Body of pancreas (tissue), 4 donors: ENCODE data around the gene SNAPC3. TPM values are rescaled to one million over a fixed set of nuclear protein-coding genes. Genes with fewer than 3 reads are reported as not detected.
A peak's percentile ranks its signal among the peaks of the same experiment; 100 is the strongest.

ENCODE experiments used
- ATAC-seq: fragments of 150-250 bp; one replicate; pipeline ENCODE4 v1.9.1; 2016
- DNase-seq, 4 donors: peaks; one replicate each; pipeline ENCODE4 v3.0.0-alpha.2; 2019
- H3K27ac ChIP-seq, 4 donors: fragments of 200-600 bp; sonication (generic); 1 replicate in 3 of 4; 2 replicates in 1 of 4; pipeline versions ENCODE4 v1.5.1 to v1.6.1; 2016 to 2019; ENCODE audit warnings: mild to moderate bottlenecking in 1 of 4, mixed read lengths in 1 of 4, moderate library complexity in 1 of 4
- H3K27me3 ChIP-seq, 2 donors: fragments of 200-600 bp; sonication (generic); one replicate each; pipeline ENCODE4 v1.6.0; 2016; ENCODE audit warnings: mild to moderate bottlenecking in 1 of 2
- H3K36me3 ChIP-seq, 2 donors: fragments of 200-600 bp; sonication (generic); replicated peaks in 1 of 2; 2 replicates each; pipeline ENCODE4 v1.5.1; 2016; ENCODE audit warnings: low read depth in 2 of 2; ENCODE audit not compliant: insufficient read depth in 1 of 2
- H3K4me1 ChIP-seq: fragments of 200-600 bp; sonication (generic); one replicate; pipeline ENCODE4 v1.6.0; 2016
- H3K4me3 ChIP-seq, 2 donors: fragments of 200-600 bp; sonication (generic); 1 replicate in 1 of 2; 2 replicates in 1 of 2; pipeline ENCODE4 v1.5.1; 2016 to 2019
- H3K9me3 ChIP-seq, 3 donors: fragments of 200-600 bp; sonication (generic); 1 replicate in 2 of 3; 2 replicates in 1 of 3; pipeline ENCODE4 v1.5.1; 2016
- POLR2A ChIP-seq, 3 donors: fragments of 450-650 bp; IDR thresholded peaks; one replicate each; pipeline ENCODE4 v1.6.1; 2016; ENCODE audit warnings: antibody characterized with exemption in 3 of 3, mild to moderate bottlenecking in 2 of 3
- WGBS, 2 donors: methylation state at CpG; one replicate each; pipeline ENCODE4 v1.1.5; 2017; 5-methylcytosine and 5-hydroxymethylcytosine counted together
- intact Hi-C: fragments of 100-400 bp; cut with DNase I; formaldehyde crosslinking; loops from one replicate; pipeline ENCODE4 v1.15.1; 2023
- total RNA-seq, 2 donors: library from RNA; depleted of rRNA; stranded (reverse); fragments of >200 nt; gene quantifications; one replicate each; pipeline ENCODE4 v1.1.0, GENCODE V29; 2016
- TF ChIP-seq, protein P1 (sequence below), 7 experiments: fragments of 450-650 bp in 4 of 7; fragments of 200-600 bp in 3 of 7; sonication (generic) in 3 of 7; IDR thresholded peaks; one replicate each; pipeline ENCODE4 v1.5.1; 2016 to 2019; ENCODE audit warnings: antibody characterized with exemption in 7 of 7

Gene SNAPC3
- total RNA-seq, 2 donors from 2014 or later = 21.8 to 31.6 TPM

DNA sequence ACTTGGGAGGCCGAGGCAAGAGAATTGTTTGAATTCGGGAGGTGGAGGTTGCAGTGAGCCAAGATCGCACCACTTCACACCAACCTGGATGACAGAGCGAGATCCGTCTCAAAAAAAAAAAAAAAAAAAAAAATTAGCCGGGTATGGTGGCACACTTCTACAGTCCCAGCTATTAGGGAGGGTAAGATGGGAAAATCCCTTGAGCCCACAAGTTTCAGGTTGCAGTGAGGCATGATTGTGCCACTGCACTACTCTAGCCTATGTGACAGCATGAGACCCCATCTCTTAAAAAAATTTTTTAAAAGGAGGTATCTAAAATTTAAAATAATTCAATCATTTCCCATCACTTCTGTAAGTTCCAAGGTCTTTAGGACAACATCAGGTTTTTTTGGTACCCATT is 62.1 kb downstream of the SNAPC3 start:
- TF ChIP-seq POLR2A (IDR thresholded peaks at IDR 0.05) = no peak
- TF ChIP-seq, protein P1, sequence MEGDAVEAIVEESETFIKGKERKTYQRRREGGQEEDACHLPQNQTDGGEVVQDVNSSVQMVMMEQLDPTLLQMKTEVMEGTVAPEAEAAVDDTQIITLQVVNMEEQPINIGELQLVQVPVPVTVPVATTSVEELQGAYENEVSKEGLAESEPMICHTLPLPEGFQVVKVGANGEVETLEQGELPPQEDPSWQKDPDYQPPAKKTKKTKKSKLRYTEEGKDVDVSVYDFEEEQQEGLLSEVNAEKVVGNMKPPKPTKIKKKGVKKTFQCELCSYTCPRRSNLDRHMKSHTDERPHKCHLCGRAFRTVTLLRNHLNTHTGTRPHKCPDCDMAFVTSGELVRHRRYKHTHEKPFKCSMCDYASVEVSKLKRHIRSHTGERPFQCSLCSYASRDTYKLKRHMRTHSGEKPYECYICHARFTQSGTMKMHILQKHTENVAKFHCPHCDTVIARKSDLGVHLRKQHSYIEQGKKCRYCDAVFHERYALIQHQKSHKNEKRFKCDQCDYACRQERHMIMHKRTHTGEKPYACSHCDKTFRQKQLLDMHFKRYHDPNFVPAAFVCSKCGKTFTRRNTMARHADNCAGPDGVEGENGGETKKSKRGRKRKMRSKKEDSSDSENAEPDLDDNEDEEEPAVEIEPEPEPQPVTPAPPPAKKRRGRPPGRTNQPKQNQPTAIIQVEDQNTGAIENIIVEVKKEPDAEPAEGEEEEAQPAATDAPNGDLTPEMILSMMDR (IDR thresholded peaks at IDR 0.05) = no peak
- no peaks in the 10 kb centered on the region for H3K9me3 ChIP-seq
- DNase-seq (no peak), ATAC-seq (no peak)
- no peak overlapping the region for H3K27ac ChIP-seq
- intact Hi-C loops = no loop called here
- no peak overlapping the region for H3K4me3 ChIP-seq
- no peaks in the 10 kb centered on the region for H3K27me3 ChIP-seq
- WGBS, 2 donors = 87% methylated on average over 6 of the region's 6 CpGs
- H3K4me1 ChIP-seq = no peaks in the 10 kb centered on the region
- H3K36me3 ChIP-seq = no peaks in the 10 kb centered on the region

- intact Hi-C loops = no loop called here
- 58 to 72% methylated on average over 2 of the region's 2 CpGs for WGBS, 2 donors
- Histone ChIP-seq H3K4me1 (no peaks in the 10 kb centered on the region), H3K9me3 (no peaks in the 10 kb centered on the region), H3K4me3 (no peak overlapping the region), H3K27ac (no peak overlapping the region), H3K27me3 (no peaks in the 10 kb centered on the region), H3K36me3 (no peaks in the 10 kb centered on the region)
- ATAC-seq = no peak
- DNase-seq = no peak
- no peak for TF ChIP-seq POLR2A (IDR thresholded peaks at IDR 0.05)
- TF ChIP-seq, protein P1 (IDR thresholded peaks at IDR 0.05) = peak in 5 of 7 experiments; percentile 19 to 37 (median 26)
Observed at GRCh38 chr9:15485836-15486666, 63.4 kb downstream of the SNAPC3 start.

DNA sequence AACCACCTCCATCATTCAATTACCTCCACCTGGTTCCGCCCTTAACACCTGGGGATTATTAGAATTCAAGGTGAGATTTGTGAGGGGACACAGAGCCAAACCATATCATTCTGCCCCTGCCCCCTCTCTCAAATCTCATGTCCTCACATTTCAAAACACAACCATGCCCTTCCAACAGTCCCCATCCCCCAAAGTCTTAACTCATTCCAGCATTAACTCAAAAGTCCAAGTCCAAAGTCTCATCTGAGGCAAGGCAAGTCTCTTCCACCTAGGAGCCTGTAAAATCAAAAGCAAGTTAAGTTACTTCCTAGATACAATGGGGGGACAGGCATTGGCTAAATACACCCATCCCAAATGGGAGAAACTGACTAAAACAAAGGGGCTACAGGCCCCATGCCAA is 69.3 kb downstream of the SNAPC3 start:
- TF ChIP-seq POLR2A (IDR thresholded peaks at IDR 0.05) = no peak
- TF ChIP-seq, protein P1 (IDR thresholded peaks at IDR 0.05) = no peak
- no peaks in the 10 kb centered on the region for H3K36me3 ChIP-seq
- ATAC-seq (no peak), DNase-seq (no peak)
- no peaks in the 10 kb centered on the region for H3K4me1 ChIP-seq
- no peak overlapping the region for H3K27ac ChIP-seq
- H3K9me3 ChIP-seq = no peaks in the 10 kb centered on the region
- H3K27me3 ChIP-seq = no peaks in the 10 kb centered on the region
- H3K4me3 ChIP-seq = no peak overlapping the region
- 90 to 100% methylated on average over 1 of the region's 1 CpG for WGBS, 2 donors
- intact Hi-C loops = no loop called here

DNA sequence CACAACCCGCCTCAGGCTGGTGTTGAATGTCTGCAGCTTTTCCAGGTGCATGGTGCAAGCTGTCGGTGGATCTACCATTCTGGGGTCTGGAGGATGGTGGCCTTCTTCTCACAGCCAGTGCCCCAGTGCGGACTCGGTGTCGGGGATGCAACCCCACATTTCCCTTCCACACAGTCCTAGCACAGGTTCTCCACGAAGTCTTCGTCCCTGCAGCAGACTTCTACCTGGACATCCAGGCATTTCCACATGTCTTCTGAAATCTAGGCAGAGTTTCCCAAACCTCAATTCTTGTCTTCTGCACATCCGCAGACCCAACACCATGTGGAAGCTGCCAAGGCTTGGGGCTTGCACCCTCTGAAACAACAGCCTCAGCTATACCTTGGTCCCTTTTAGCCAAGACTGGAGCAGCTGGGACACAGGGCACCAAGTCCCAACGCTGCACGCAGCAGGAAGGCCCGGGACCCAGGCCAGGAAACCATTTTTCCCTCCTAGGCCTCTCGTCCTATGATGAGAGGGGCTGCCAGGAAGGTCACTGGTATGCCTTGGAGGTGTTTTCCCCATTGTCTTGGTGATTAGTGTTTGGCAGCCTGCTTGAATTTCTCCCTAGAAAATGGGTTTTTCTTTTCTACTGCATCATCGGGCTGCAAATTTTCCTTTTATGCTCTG is 69.9 kb downstream of the SNAPC3 start:
- WGBS, 2 donors = 91 to 96% methylated on average over 8 to 13 of the region's 13 CpGs
- H3K27ac ChIP-seq = no peak overlapping the region
- ATAC-seq (no peak), DNase-seq (no peak)
- intact Hi-C loops = no loop called here
- H3K4me3 ChIP-seq = no peak overlapping the region
- TF ChIP-seq POLR2A (IDR thresholded peaks at IDR 0.05) = no peak
- TF ChIP-seq, protein P1 (IDR thresholded peaks at IDR 0.05) = no peak
- H3K36me3 ChIP-seq = no peaks in the 10 kb centered on the region
- H3K9me3 ChIP-seq = no peaks in the 10 kb centered on the region
- H3K4me1 ChIP-seq = no peaks in the 10 kb centered on the region
- no peaks in the 10 kb centered on the region for H3K27me3 ChIP-seq
